ENCODE measurements around the gene ERC1. TPM values are rescaled to one million over a fixed set of nuclear protein-coding genes. Genes with fewer than 3 reads are reported as not detected.
"Not testable (repeated sequence)": the region's sequence is repeated elsewhere in the genome, so short reads cannot be mapped to it uniquely, and the experiment has no call there.

ERC1 gene
- total and polyA plus RNA-seq, 4 donors = 7.4 to 78.2 (median 39.8) TPM

- 73 to 83% methylated on average over 4 of the region's 4 CpGs for WGBS, 2 donors
Measured at GRCh38 chr12:1091350-1091749, 100.3 kb downstream of the ERC1 start.

GRCh38 chr12:1093166-1093751 lies 102.2 kb downstream of the ERC1 start:
- ATAC-seq (ENCODE audit: insufficient read depth, low FRiP score) (no peak), DNase-seq (peak; percentile 31 to 78 (median 77))
- 42 to 45% methylated on average over 6 of the region's 6 CpGs for WGBS, 2 donors
- peak; percentile 56 for TF ChIP-seq CTCF (IDR thresholded peaks at IDR 0.05; ENCODE audit: control extremely low read depth, extremely low read depth)
- Histone ChIP-seq H3K36me3 (ENCODE audit: control insufficient read depth in 4 of 4, insufficient read depth in 4 of 4, low read length in 4 of 4) (no peaks in the 10 kb centered on the region), H3K4me3 (no peak overlapping the region), H3K4me1 (ENCODE audit: control insufficient read depth in 5 of 5, insufficient read depth in 5 of 5, low read length in 5 of 5) (peaks cover 0 to 2% (median 0%) of the 10 kb centered on the region in 5 donors), H3K27ac (ENCODE audit: low read depth in 1 of 2, low read length in 1 of 2) (no peak overlapping the region), H3K9me3 (ENCODE audit: control insufficient read depth in 4 of 4, insufficient read depth in 3 of 4, low read length in 3 of 4) (no peaks in the 10 kb centered on the region), H3K27me3 (ENCODE audit: control insufficient read depth in 3 of 3, insufficient read depth in 3 of 3, low read length in 2 of 3) (no peaks in the 10 kb centered on the region), H3K9ac (ENCODE audit: insufficient read depth in 1 of 2, low read length in 2 of 2) (no peak overlapping the region)

More at GRCh38 chr12:1091350-1091749, 100.3 kb downstream of the ERC1 start:
- Histone ChIP-seq H3K9ac (ENCODE audit: insufficient read depth in 1 of 2, low read length in 2 of 2) (peak overlapping the region in 1 of 2 donors; percentile 28), H3K27me3 (ENCODE audit: control insufficient read depth in 3 of 3, insufficient read depth in 3 of 3, low read length in 2 of 3) (no peaks in the 10 kb centered on the region), H3K36me3 (ENCODE audit: control insufficient read depth in 4 of 4, insufficient read depth in 4 of 4, low read length in 4 of 4) (no peaks in the 10 kb centered on the region), H3K4me3 (no peak overlapping the region), H3K9me3 (ENCODE audit: control insufficient read depth in 4 of 4, insufficient read depth in 3 of 4, low read length in 3 of 4) (no peaks in the 10 kb centered on the region), H3K4me1 (ENCODE audit: control insufficient read depth in 5 of 5, insufficient read depth in 5 of 5, low read length in 5 of 5) (peaks cover 0 to 2% (median 0%) of the 10 kb centered on the region in 5 donors), H3K27ac (ENCODE audit: low read depth in 1 of 2, low read length in 1 of 2) (no peak overlapping the region)
- ATAC-seq (ENCODE audit: insufficient read depth, low FRiP score) (no peak), DNase-seq (no peak)
- TF ChIP-seq CTCF (IDR thresholded peaks at IDR 0.05; ENCODE audit: control extremely low read depth, extremely low read depth) = no peak

GRCh38 chr12:1094714-1095113 lies 103.7 kb downstream of the ERC1 start:
- Histone ChIP-seq H3K4me3 (no peak overlapping the region), H3K36me3 (ENCODE audit: control insufficient read depth in 4 of 4, insufficient read depth in 4 of 4, low read length in 4 of 4) (no peaks in the 10 kb centered on the region), H3K27ac (ENCODE audit: low read depth in 1 of 2, low read length in 1 of 2) (no peak overlapping the region), H3K9me3 (ENCODE audit: control insufficient read depth in 4 of 4, insufficient read depth in 3 of 4, low read length in 3 of 4) (no peaks in the 10 kb centered on the region), H3K9ac (ENCODE audit: insufficient read depth in 1 of 2, low read length in 2 of 2) (no peak overlapping the region), H3K4me1 (ENCODE audit: control insufficient read depth in 5 of 5, insufficient read depth in 5 of 5, low read length in 5 of 5) (peaks cover 0 to 4% (median 0%) of the 10 kb centered on the region in 5 donors), H3K27me3 (ENCODE audit: control insufficient read depth in 3 of 3, insufficient read depth in 3 of 3, low read length in 2 of 3) (no peaks in the 10 kb centered on the region)
- no peak for ATAC-seq (ENCODE audit: insufficient read depth, low FRiP score)
- WGBS, 2 donors = 91 to 95% methylated on average over 3 of the region's 3 CpGs
- TF ChIP-seq CTCF (IDR thresholded peaks at IDR 0.05; ENCODE audit: control extremely low read depth, extremely low read depth) = no peak
- no peak for DNase-seq

- Histone ChIP-seq H3K27ac (ENCODE audit: low read depth in 1 of 2, low read length in 1 of 2) (no peak overlapping the region), H3K9ac (ENCODE audit: insufficient read depth in 1 of 2, low read length in 2 of 2) (no peak overlapping the region), H3K27me3 (ENCODE audit: control insufficient read depth in 3 of 3, insufficient read depth in 3 of 3, low read length in 2 of 3) (no peaks in the 10 kb centered on the region), H3K9me3 (ENCODE audit: control insufficient read depth in 4 of 4, insufficient read depth in 3 of 4, low read length in 3 of 4) (no peaks in the 10 kb centered on the region), H3K4me1 (ENCODE audit: control insufficient read depth in 5 of 5, insufficient read depth in 5 of 5, low read length in 5 of 5) (peaks cover 0 to 10% (median 0%) of the 10 kb centered on the region in 5 donors), H3K36me3 (ENCODE audit: control insufficient read depth in 4 of 4, insufficient read depth in 4 of 4, low read length in 4 of 4) (no peaks in the 10 kb centered on the region), H3K4me3 (no peak overlapping the region)
- TF ChIP-seq CTCF (IDR thresholded peaks at IDR 0.05; ENCODE audit: control extremely low read depth, extremely low read depth) = no peak
- WGBS, 2 donors = 91 to 96% methylated on average over 2 of the region's 2 CpGs
- DNase-seq (no peak), ATAC-seq (ENCODE audit: insufficient read depth, low FRiP score) (no peak)
Measured at GRCh38 chr12:1099158-1099557, 108.1 kb downstream of the ERC1 start.

- not testable (repeated sequence) for H3K9me3 ChIP-seq (ENCODE audit: control insufficient read depth in 4 of 4, insufficient read depth in 3 of 4, low read length in 3 of 4); H3K36me3 ChIP-seq (ENCODE audit: control insufficient read depth in 4 of 4, insufficient read depth in 4 of 4, low read length in 4 of 4); H3K4me3 ChIP-seq; H3K27me3 ChIP-seq (ENCODE audit: control insufficient read depth in 3 of 3, insufficient read depth in 3 of 3, low read length in 2 of 3); H3K27ac ChIP-seq (ENCODE audit: low read depth in 1 of 2, low read length in 1 of 2); H3K9ac ChIP-seq (ENCODE audit: insufficient read depth in 1 of 2, low read length in 2 of 2); ATAC-seq (ENCODE audit: insufficient read depth, low FRiP score); DNase-seq
- 96 to 98% methylated on average over 2 of the region's 2 CpGs for WGBS, 2 donors
- peaks cover 0 to 10% (median 0%) of the 10 kb centered on the region in 5 donors for H3K4me1 ChIP-seq (ENCODE audit: control insufficient read depth in 5 of 5, insufficient read depth in 5 of 5, low read length in 5 of 5)
Measured at GRCh38 chr12:1099618-1100017, 108.6 kb downstream of the ERC1 start.

Data from lung (tissue), 12 donors.